Lung (tissue), 12 donors: ENCODE results near the gene NXF3. TPM values are rescaled to one million over a fixed set of nuclear protein-coding genes. Genes with fewer than 3 reads are reported as not detected.

ENCODE experiments used
- ATAC-seq: fragments of 200-7000 bp; cut with Tn5 transposase; one replicate; pipeline ENCODE4 v1.9.1; 2020; ENCODE audit warnings: moderate number of reproducible peaks; ENCODE audit not compliant: insufficient read depth, low FRiP score
- DNase-seq, 3 donors: peaks; one replicate each; pipeline ENCODE4 v3.0.0-alpha.2; 2013 to 2017
- H3K27ac ChIP-seq, 2 donors: one replicate each; pipeline ENCODE4 v1.5.1; 2013; ENCODE audit warnings: mild to moderate bottlenecking in 2 of 2, moderate library complexity in 2 of 2, control low read depth in 1 of 2, inconsistent platforms in 1 of 2, low read depth in 1 of 2, low read length in 1 of 2
- H3K27me3 ChIP-seq, 3 donors: one replicate each; pipeline ENCODE4 v1.5.1; 2013; ENCODE audit warnings: low read length in 2 of 3; ENCODE audit not compliant: control insufficient read depth in 3 of 3, insufficient read depth in 3 of 3
- H3K36me3 ChIP-seq, 4 donors: one replicate each; pipeline ENCODE4 v1.5.1; 2013; ENCODE audit warnings: low read length in 4 of 4, mild to moderate bottlenecking in 1 of 4, moderate library complexity in 1 of 4; ENCODE audit not compliant: control insufficient read depth in 4 of 4, insufficient read depth in 4 of 4
- H3K4me1 ChIP-seq, 5 donors: one replicate each; pipeline ENCODE4 v1.5.1; 2013; ENCODE audit warnings: low read length in 5 of 5, mild to moderate bottlenecking in 2 of 5, moderate library complexity in 1 of 5; ENCODE audit not compliant: control insufficient read depth in 5 of 5, insufficient read depth in 5 of 5
- H3K4me3 ChIP-seq: one replicate; pipeline ENCODE4 v1.5.1; 2013; ENCODE audit warnings: mild to moderate bottlenecking, control low read depth, moderate library complexity
- H3K9ac ChIP-seq, 2 donors: one replicate each; pipeline ENCODE4 v1.5.1; 2013; ENCODE audit warnings: low read length in 2 of 2, control low read depth in 1 of 2; ENCODE audit not compliant: insufficient read depth in 1 of 2
- H3K9me3 ChIP-seq, 4 donors: one replicate each; pipeline ENCODE4 v1.5.1; 2013; ENCODE audit warnings: low read length in 3 of 4, mild to moderate bottlenecking in 1 of 4, moderate library complexity in 1 of 4; ENCODE audit not compliant: control insufficient read depth in 4 of 4, insufficient read depth in 3 of 4
- WGBS, 2 donors: extraction: QIAGEN DNeasy Blood & Tissue Kit; methylation state at CpG; one replicate each; pipeline ENCODE4 v1.1.7; 2013; 5-methylcytosine and 5-hydroxymethylcytosine counted together
- polyA plus RNA-seq, 2 donors: library from polyadenylated mRNA; stranded (reverse); fragments of 200-250 nt; gene quantifications; one replicate each; pipeline ENCODE4 v1.2.1, GENCODE V29; 2013
- total RNA-seq, 2 donors: library from RNA; depleted of rRNA in 1 of 2; stranded (reverse); fragments of >200 nt in 1 of 2; gene quantifications; one replicate each; pipeline ENCODE4 v1.2.1, GENCODE V29; 2014 to 2021
- TF ChIP-seq, protein P1 (sequence below): IDR thresholded peaks from 2 replicates; pipeline ENCODE4 v1.5.1; 2012; ENCODE audit warnings: mild to moderate bottlenecking; ENCODE audit errors: control extremely low read depth, extremely low read depth
- donor health status: control.
- donor health status: control.
- donor health status: Bipolar disorder and iron deficiency.
- donor health status: healthy.
- donor health status: DM: yes; HTN: yes; CAD: no.

Gene NXF3
- total and polyA plus RNA-seq, 4 donors: 1.6 to 3.9 (median 2.6) TPM

DNA sequence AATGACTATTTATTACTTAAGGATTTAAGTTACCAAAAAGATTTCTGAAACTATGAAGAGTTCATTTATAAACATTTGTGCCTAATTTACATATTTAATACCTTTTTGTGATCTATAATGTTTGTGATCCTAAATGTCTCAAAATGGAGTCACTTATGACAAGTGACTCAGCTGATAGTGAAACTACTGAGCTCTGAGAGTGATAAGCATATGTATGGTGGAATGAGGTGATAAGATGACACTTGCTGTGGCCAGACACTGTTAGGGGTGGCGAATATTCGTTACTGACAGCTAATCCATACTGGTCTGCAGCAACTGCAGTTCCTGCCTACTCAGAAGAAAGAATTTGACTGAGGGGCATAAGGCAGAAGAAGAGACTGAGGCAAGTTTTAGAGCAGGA is 5.5 kb upstream of the NXF3 start:
- whole genome bisulfite sequencing, 2 donors: 72 to 83% methylated on average over 2 of the region's 2 CpGs
- no peak overlapping the region for H3K4me3 ChIP-seq
- TF ChIP-seq, protein P1, sequence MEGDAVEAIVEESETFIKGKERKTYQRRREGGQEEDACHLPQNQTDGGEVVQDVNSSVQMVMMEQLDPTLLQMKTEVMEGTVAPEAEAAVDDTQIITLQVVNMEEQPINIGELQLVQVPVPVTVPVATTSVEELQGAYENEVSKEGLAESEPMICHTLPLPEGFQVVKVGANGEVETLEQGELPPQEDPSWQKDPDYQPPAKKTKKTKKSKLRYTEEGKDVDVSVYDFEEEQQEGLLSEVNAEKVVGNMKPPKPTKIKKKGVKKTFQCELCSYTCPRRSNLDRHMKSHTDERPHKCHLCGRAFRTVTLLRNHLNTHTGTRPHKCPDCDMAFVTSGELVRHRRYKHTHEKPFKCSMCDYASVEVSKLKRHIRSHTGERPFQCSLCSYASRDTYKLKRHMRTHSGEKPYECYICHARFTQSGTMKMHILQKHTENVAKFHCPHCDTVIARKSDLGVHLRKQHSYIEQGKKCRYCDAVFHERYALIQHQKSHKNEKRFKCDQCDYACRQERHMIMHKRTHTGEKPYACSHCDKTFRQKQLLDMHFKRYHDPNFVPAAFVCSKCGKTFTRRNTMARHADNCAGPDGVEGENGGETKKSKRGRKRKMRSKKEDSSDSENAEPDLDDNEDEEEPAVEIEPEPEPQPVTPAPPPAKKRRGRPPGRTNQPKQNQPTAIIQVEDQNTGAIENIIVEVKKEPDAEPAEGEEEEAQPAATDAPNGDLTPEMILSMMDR: no peak
- H3K36me3 ChIP-seq: no peaks in the 10 kb centered on the region
- no peak for ATAC-seq
- no peaks in the 10 kb centered on the region for H3K9me3 ChIP-seq
- no peaks in the 10 kb centered on the region for H3K4me1 ChIP-seq
- H3K9ac ChIP-seq: no peak overlapping the region
- DNase-seq: no peak
- peaks cover 0 to 2% (median 0%) of the 10 kb centered on the region in 3 donors for H3K27me3 ChIP-seq
- H3K27ac ChIP-seq: no peak overlapping the region

DNA sequence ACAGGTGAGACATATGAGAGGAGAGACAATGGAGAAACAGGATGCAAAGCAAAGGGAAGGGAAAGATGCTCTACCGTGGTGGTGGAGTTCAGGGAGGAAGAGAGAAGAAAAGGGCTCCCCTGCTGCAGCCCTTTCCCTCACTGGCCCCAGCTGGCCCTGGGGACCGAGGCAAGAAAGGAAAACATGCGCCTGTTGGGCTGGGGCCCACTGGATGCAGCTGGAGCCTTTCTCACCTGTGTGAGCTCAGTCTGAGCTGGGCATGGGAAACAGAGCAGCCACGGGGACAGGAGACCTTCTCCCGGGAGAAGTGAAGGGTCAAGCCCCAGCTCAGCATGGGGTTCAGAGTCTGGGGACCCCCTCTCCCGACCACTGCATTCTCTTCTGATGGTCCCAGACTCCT is 11.9 kb downstream of the NXF3 start:
- Histone ChIP-seq H3K27ac (no peak overlapping the region), H3K4me1 (no peaks in the 10 kb centered on the region), H3K27me3 (peaks cover 0 to 6% (median 5%) of the 10 kb centered on the region in 3 donors), H3K9me3 (peaks cover 0 to 3% (median 0%) of the 10 kb centered on the region in 4 donors), H3K36me3 (no peaks in the 10 kb centered on the region), H3K9ac (no peak overlapping the region), H3K4me3 (no peak overlapping the region)
- ATAC-seq: no peak
- WGBS, 2 donors: 70% methylated on average over 6 of the region's 6 CpGs; no CpG with 5 or more reads in 1 of the 2 donors
- no peak for DNase-seq
- TF ChIP-seq, protein P1: no peak

DNA sequence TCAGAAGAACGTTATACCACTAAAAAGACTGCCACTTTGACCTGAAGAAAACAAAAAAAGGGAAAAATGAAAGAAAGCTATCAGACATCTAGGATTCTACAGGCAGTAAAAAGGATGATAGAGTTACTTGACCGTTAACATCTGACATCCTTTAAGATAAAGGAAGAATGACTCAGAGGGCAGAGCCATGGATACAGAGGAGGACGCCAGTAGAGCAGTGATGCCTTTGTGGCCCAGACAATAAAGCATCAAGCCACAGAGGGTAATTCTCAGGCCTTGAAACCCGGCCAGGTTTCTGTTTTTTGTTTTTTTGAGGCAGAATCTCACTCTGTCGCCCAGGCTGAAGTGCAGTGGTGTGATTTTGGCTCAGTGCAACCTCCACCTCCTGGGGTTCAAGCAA is 19.5 kb downstream of the NXF3 start:
- H3K27me3 ChIP-seq: peaks cover 0 to 13% (median 2%) of the 10 kb centered on the region in 3 donors
- no peak overlapping the region for H3K27ac ChIP-seq
- H3K4me3 ChIP-seq: no peak overlapping the region
- H3K9ac ChIP-seq: no peak overlapping the region
- DNase-seq: no peak
- no peak for ATAC-seq
- H3K9me3 ChIP-seq: peaks cover 0 to 5% (median 0%) of the 10 kb centered on the region in 4 donors
- TF ChIP-seq, protein P1: no peak
- H3K4me1 ChIP-seq: no peaks in the 10 kb centered on the region
- H3K36me3 ChIP-seq: no peaks in the 10 kb centered on the region
- 43 to 74% methylated on average over 5 of the region's 5 CpGs for WGBS, 2 donors

DNA sequence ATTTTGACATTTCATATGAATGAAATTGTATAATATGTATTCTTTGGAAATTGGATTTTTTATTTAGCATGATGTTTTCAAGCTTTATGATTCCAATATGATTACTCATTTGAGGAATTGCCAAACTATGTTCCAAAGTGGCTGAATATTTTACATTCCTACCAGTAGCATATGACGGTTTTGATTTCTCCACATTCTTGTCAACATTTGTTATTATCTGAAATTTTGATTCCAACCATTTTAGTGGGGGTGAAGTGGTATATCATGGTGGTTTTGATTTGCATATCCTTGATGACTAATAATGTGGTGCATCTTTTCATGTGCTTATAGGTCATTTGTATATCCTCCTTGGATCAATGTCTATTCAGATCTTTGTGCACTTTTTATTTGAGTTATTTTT is 26.3 kb downstream of the NXF3 start:
- Histone ChIP-seq H3K36me3 (no peaks in the 10 kb centered on the region), H3K4me1 (peaks cover 0 to 4% (median 0%) of the 10 kb centered on the region in 5 donors), H3K9ac (no peak overlapping the region), H3K9me3 (peaks cover 0 to 1% (median 0%) of the 10 kb centered on the region in 4 donors), H3K27me3 (peaks cover 0 to 7% (median 0%) of the 10 kb centered on the region in 3 donors), H3K27ac (no peak overlapping the region), H3K4me3 (no peak overlapping the region)
- no peak for DNase-seq
- WGBS, 2 donors: 52 to 91% methylated on average over 1 of the region's 1 CpG
- TF ChIP-seq, protein P1: no peak
- ATAC-seq: no peak
